ENCODE results near the gene GPR61.

The GPR61 gene

DNA sequence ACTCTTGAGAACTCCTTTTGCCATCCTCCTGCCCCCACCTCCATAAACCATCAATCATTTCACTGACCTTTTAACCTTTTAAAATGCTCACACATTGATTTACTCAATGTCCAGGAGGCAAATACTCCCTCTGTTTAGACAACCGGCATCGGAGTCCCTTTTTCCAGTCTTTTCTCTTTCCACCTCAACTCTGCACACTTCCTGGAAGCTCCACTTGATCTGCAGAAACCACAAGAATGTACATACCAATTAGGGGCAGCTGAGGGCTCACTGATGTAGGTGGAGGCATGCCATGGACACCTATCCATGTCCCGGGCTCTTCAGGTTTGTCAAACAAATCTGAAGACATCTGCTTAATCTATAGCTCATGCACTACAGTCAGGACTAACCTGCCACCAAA lies 24.8 kb upstream of the GPR61 start:
- no peaks in the 10 kb centered on the region for H3K9me3 ChIP-seq (ENCODE audit: control insufficient read depth, insufficient read depth, low read length)

DNA sequence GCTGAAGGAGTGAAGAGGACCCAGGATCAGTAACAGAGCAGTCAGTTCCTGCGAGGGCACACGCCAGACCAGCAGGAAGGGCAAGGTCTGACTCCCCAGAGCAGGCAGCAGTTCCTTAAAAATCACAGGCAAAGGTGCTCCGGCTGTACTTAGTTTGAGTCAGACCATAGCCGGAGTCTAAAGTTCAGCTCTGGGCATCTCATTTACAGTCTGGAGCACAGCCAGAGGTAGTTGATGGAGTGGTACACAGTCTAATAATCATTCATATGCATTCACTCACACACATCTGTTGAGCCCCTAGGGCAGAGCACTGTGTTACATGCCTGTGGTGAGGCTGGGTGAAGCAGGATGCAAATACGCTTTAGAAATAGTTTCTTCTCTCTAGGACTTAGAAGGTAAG lies 22.8 kb upstream of the GPR61 start:
- H3K4me1 ChIP-seq (ENCODE audit: control insufficient read depth, insufficient read depth, low read length), result no peaks in the 10 kb centered on the region
- H3K27me3 ChIP-seq (ENCODE audit: control insufficient read depth, insufficient read depth, low read length), result peaks cover 3% of the 10 kb centered on the region
- no peak overlapping the region for H3K4me3 ChIP-seq (ENCODE audit: low read depth, low read length)
- no peaks in the 10 kb centered on the region for H3K36me3 ChIP-seq (ENCODE audit: control insufficient read depth, insufficient read depth, low read length)
- H3K9ac ChIP-seq (ENCODE audit: low read depth, low read length), result no peak overlapping the region
- no peaks in the 10 kb centered on the region for H3K9me3 ChIP-seq (ENCODE audit: control insufficient read depth, insufficient read depth, low read length)

More for the DNA sequence above, 24.8 kb upstream of the GPR61 start:
- H3K27me3 ChIP-seq (ENCODE audit: control insufficient read depth, insufficient read depth, low read length), result peaks cover 20% of the 10 kb centered on the region
- no peak overlapping the region for H3K9ac ChIP-seq (ENCODE audit: low read depth, low read length)
- no peak overlapping the region for H3K4me3 ChIP-seq (ENCODE audit: low read depth, low read length)
- no peaks in the 10 kb centered on the region for H3K4me1 ChIP-seq (ENCODE audit: control insufficient read depth, insufficient read depth, low read length)
- no peaks in the 10 kb centered on the region for H3K36me3 ChIP-seq (ENCODE audit: control insufficient read depth, insufficient read depth, low read length)

DNA sequence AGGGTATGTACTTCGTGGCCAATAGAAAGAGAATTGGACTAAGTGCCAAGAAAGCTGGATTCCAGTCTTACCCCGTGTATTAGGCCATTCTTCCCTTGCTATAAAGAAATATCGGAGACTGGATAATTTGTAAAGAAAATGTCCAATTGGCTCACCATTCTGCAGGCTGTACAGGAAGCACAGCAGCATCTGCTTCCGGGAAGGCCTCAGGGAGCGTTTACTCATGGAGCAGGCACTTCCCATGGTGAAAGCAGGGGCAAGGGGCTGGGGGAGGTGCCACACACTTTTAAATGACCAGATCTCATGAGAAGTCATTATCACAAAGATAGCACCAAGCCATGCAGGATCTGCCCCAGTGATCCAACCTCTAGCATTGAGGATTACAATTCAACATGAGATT lies 22.3 kb upstream of the GPR61 start:
- no peaks in the 10 kb centered on the region for H3K9me3 ChIP-seq (ENCODE audit: control insufficient read depth, insufficient read depth, low read length)
- H3K4me3 ChIP-seq (ENCODE audit: low read depth, low read length), result no peak overlapping the region
- no peak overlapping the region for H3K9ac ChIP-seq (ENCODE audit: low read depth, low read length)
- H3K4me1 ChIP-seq (ENCODE audit: control insufficient read depth, insufficient read depth, low read length), result no peaks in the 10 kb centered on the region
- H3K27me3 ChIP-seq (ENCODE audit: control insufficient read depth, insufficient read depth, low read length), result peaks cover 4% of the 10 kb centered on the region
- no peaks in the 10 kb centered on the region for H3K36me3 ChIP-seq (ENCODE audit: control insufficient read depth, insufficient read depth, low read length)

DNA sequence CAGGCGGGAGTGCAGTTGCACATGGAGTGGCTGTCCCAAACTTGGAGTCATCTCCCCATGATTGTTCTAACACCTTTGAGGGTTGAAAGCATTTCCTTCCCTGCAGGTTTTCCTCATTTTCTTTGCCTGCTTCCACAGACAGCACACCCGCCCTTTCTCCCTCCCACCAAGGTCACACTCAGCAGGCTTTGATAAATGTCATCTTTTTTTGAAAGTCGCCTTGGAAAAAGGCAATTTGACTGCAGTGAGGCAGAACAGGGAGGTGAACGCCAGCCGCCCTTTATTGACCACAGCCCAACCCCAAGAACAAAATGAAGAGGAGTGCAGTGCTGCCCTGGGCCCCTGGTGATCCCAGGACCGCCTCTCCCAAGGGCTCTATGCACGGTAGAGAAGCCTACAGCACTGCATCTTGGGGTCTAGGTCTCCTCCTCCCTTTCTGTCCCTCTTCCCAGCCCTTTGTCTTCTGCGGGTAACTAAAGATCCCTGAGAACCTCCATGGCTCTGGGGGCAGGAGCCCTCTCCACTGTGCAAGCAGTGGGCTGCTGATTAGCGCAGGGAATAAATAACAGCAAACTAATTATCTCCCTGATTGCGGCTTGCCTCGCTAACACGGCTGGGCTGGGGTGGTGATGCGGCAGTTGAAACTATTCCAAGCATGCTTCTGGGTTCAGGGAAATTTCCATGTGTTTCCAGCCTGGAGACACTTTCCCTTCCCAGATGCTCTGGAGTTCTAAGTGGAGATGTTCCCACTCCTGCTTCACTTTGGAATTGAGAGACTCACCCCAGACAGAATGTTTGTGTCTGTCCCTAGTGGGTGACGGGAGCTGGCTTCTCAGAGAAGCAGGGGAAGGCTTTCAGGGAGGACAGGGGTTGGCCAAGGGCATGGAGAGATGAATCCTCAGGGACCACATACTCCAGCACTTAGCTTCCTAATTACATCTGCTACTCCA lies 18.4 kb upstream of the GPR61 start:
- H3K4me3 ChIP-seq (ENCODE audit: low read depth, low read length), result no peak overlapping the region
- no peaks in the 10 kb centered on the region for H3K9me3 ChIP-seq (ENCODE audit: control insufficient read depth, insufficient read depth, low read length)
- no peak overlapping the region for H3K9ac ChIP-seq (ENCODE audit: low read depth, low read length)
- H3K27me3 ChIP-seq (ENCODE audit: control insufficient read depth, insufficient read depth, low read length), result peaks cover 4% of the 10 kb centered on the region
- H3K36me3 ChIP-seq (ENCODE audit: control insufficient read depth, insufficient read depth, low read length), result no peaks in the 10 kb centered on the region
- no peaks in the 10 kb centered on the region for H3K4me1 ChIP-seq (ENCODE audit: control insufficient read depth, insufficient read depth, low read length)

DNA sequence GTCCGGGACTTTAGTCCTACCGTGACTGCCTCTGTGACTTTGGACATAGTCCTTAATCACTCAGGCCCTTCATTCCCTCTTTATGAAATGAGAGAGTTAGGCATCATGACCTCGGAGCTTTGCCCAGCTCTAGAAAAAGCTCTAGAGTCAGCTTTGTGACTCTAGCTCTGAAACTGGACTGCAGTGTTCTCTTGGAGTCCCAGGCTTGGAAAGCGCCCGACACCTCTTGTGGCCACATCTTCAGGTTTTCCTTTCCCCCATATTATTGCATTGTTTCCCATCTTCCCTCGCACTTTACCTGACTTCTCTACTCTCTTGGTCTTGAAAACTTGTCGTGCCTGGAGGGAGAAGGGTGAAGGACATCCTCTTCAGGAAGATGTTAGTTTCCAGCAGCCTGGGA lies 17.6 kb upstream of the GPR61 start:
- H3K9me3 ChIP-seq (ENCODE audit: control insufficient read depth, insufficient read depth, low read length), result no peaks in the 10 kb centered on the region
- H3K4me3 ChIP-seq (ENCODE audit: low read depth, low read length), result no peak overlapping the region
- H3K36me3 ChIP-seq (ENCODE audit: control insufficient read depth, insufficient read depth, low read length), result no peaks in the 10 kb centered on the region
- H3K27me3 ChIP-seq (ENCODE audit: control insufficient read depth, insufficient read depth, low read length), result peaks cover 4% of the 10 kb centered on the region
- no peak overlapping the region for H3K9ac ChIP-seq (ENCODE audit: low read depth, low read length)
- no peaks in the 10 kb centered on the region for H3K4me1 ChIP-seq (ENCODE audit: control insufficient read depth, insufficient read depth, low read length)

DNA sequence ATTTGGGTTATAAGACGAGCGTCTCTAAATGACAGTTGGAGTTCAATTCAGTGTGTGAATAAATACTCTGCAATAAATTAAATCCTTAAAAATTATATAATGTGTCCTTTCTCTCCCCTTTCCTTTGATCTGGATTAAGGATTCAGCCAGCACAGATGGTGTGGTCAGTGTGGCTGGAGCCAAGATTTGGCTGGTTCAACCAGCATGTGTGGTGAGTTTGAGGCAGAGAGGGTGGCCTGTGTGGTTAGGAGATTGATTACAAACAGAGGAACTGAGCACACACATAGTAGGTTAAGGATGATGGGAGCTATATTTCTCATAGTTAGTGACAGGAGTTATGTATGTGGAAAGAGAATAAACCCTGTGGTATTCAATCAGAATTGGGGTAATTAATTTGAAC lies 16.0 kb upstream of the GPR61 start:
- no peaks in the 10 kb centered on the region for H3K36me3 ChIP-seq (ENCODE audit: control insufficient read depth, insufficient read depth, low read length)
- no peak overlapping the region for H3K4me3 ChIP-seq (ENCODE audit: low read depth, low read length)
- H3K4me1 ChIP-seq (ENCODE audit: control insufficient read depth, insufficient read depth, low read length), result no peaks in the 10 kb centered on the region
- no peak overlapping the region for H3K9ac ChIP-seq (ENCODE audit: low read depth, low read length)
- peaks cover 4% of the 10 kb centered on the region for H3K27me3 ChIP-seq (ENCODE audit: control insufficient read depth, insufficient read depth, low read length)
- no peaks in the 10 kb centered on the region for H3K9me3 ChIP-seq (ENCODE audit: control insufficient read depth, insufficient read depth, low read length)

DNA sequence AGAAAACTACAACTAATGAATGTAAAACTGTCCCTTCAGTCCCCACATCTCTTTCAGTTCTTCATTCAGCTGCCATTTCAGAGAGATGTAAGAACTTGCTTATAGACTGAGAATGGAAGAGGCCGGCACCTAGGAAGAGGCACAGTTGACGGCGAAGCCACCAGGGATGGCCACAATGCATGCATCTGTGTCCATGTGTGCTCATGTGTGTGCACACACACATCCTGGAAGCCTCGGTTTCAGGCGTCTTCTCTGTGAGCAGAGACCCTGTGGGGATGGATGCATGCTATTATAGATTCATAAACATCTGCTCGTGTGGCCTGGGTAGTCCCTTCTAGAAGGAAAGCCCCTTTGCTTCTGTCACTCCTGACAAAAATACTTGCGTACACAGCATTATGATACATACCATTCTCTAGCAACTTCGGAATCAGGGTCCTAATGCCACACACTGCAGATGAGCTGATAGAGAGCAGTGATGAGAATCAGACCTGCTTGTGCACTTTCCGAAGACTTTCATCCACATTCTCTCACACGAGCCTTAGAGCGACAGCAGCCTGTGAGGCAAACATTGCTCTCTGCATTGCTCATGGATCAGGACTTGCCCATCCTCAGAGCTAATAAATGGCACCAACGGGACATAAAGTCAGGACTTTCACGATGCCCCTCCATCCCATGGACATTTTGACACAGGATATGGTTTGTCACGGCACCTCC lies 12.4 kb upstream of the GPR61 start:
- H3K4me1 ChIP-seq (ENCODE audit: control insufficient read depth, insufficient read depth, low read length), result no peaks in the 10 kb centered on the region
- H3K9me3 ChIP-seq (ENCODE audit: control insufficient read depth, insufficient read depth, low read length), result no peaks in the 10 kb centered on the region
- no peak overlapping the region for H3K4me3 ChIP-seq (ENCODE audit: low read depth, low read length)
- H3K27me3 ChIP-seq (ENCODE audit: control insufficient read depth, insufficient read depth, low read length), result no peaks in the 10 kb centered on the region
- no peaks in the 10 kb centered on the region for H3K36me3 ChIP-seq (ENCODE audit: control insufficient read depth, insufficient read depth, low read length)
- H3K9ac ChIP-seq (ENCODE audit: low read depth, low read length), result no peak overlapping the region

DNA sequence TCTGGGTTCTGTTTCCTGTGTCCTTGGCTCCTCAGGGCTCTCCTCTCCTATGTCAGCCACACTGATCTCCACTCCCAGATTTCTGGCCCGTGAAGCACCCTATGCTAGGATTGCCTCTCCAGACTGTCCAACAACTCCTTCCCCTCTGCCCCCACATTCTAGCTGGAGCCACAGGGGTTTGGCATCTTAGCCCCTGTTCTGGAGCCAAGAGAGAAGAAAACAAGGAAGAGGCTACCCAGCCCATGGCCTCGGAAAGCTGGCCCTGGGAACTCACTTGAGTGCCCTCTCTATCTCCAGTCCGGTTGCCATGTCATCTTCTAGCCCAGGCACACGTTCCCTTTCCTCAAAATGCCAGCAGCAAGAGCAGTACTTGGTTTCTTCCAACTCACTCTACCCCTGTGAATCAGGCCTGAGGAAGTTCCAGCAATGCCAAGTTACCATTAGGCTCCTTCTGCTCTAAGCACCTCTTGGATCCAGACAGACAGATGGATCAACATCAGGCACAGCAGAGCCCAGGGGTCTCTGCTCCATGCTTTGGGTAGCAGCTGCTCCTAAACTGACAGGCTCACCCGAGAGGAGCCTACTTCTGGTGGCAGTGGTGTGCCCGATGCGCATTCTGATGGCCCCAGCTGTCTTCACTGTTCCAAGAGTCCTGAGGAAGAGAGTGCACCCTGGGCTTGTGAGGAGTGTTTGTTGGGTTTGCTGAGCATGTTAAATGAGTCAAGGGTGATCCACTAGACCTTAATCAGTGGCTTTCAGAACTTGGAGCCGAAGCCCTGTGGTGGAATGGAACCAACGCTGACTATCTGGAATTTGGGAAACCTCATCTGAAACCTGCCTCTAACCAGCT lies 11.6 kb upstream of the GPR61 start:
- Histone ChIP-seq H3K36me3 (ENCODE audit: control insufficient read depth, insufficient read depth, low read length) (no peaks in the 10 kb centered on the region), H3K9ac (ENCODE audit: low read depth, low read length) (no peak overlapping the region), H3K9me3 (ENCODE audit: control insufficient read depth, insufficient read depth, low read length) (no peaks in the 10 kb centered on the region), H3K27me3 (ENCODE audit: control insufficient read depth, insufficient read depth, low read length) (no peaks in the 10 kb centered on the region), H3K4me3 (ENCODE audit: low read depth, low read length) (no peak overlapping the region), H3K4me1 (ENCODE audit: control insufficient read depth, insufficient read depth, low read length) (no peaks in the 10 kb centered on the region)

DNA sequence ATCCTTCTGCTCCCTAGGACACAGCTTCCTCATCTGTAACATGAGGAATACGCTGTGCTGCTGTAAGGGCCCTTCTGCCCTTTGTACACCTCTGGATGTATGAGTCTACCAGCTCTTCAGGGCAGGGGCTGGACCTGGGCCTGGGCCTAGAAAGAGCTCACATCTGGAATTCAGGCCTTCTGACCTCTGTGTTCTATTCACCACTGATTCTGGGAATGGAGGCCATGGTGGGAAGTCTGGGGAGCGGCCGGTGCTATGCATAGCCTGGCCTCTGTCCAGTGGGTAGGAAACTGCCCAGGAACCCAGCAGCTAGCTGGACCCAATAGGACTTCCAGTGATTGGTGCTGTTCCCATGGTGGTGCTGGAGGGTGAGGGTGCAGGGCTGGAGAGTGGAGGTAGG lies 11.0 kb upstream of the GPR61 start:
- H3K9ac ChIP-seq (ENCODE audit: low read depth, low read length), result no peak overlapping the region
- no peaks in the 10 kb centered on the region for H3K27me3 ChIP-seq (ENCODE audit: control insufficient read depth, insufficient read depth, low read length)
- no peak overlapping the region for H3K4me3 ChIP-seq (ENCODE audit: low read depth, low read length)
- no peaks in the 10 kb centered on the region for H3K36me3 ChIP-seq (ENCODE audit: control insufficient read depth, insufficient read depth, low read length)
- no peaks in the 10 kb centered on the region for H3K4me1 ChIP-seq (ENCODE audit: control insufficient read depth, insufficient read depth, low read length)
- H3K9me3 ChIP-seq (ENCODE audit: control insufficient read depth, insufficient read depth, low read length), result no peaks in the 10 kb centered on the region

DNA sequence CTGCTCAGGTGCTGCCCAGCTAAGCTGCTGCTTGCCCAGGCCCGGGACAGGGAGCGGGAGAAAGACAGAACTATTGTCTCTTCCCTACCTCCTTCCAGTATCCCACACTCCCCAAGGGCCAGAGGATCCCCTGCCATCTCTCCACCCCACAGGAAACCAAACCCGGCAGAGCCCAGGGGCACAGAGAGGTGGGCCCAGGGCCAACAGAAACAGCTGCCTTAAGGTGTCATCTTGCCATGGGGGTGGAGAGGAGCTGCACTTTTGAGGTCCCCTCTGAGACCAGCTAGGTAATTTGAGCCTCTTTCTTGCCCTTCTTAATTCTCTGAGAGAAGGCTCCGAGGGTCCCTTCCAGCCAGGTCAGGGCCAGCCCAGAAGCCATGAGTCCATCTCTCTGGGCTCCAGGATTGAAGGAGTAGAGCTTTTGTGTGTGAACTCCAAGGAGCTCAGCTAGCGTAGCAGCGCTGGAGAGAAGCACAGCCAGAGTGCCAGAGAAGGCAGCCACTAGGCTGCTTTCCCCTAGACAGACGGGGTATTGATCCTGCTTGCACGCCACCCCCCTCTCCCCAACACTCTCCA lies 9.7 kb upstream of the GPR61 start:
- Histone ChIP-seq H3K36me3 (ENCODE audit: control insufficient read depth, insufficient read depth, low read length) (no peaks in the 10 kb centered on the region), H3K9me3 (ENCODE audit: control insufficient read depth, insufficient read depth, low read length) (no peaks in the 10 kb centered on the region), H3K27me3 (ENCODE audit: control insufficient read depth, insufficient read depth, low read length) (no peaks in the 10 kb centered on the region), H3K9ac (ENCODE audit: low read depth, low read length) (no peak overlapping the region), H3K4me1 (ENCODE audit: control insufficient read depth, insufficient read depth, low read length) (no peaks in the 10 kb centered on the region), H3K4me3 (ENCODE audit: low read depth, low read length) (no peak overlapping the region)

DNA sequence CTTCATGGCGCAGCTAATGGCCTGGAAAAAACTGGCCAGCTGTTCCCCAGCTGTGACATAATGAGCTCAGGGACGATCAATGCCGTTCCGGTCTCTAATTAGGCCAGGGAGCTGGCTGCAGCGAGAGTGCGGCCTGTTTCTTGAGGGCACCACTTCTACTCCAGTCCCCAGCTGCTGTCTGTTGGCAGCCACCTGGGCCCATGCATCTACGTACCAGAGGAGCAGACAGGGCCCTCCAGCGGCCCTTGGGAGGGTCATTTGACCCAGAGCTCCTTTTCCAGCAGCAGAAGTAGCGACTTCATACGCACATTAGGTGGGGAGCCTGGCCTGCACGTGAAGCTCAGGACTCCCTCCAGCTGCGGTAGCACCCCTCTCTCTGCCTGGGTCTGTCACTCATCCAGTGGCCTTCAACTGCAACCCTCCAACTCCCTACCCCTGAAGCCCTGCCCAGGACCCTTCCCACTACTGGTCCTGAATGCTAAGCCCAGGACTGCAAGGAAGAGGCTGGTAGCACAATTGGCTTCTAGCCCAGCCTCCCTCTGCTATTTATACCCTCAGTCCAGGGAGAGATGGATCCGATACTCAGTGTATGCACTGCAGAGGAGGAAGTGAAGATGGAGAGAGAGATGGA lies 9.1 kb upstream of the GPR61 start:
- Histone ChIP-seq H3K27me3 (ENCODE audit: control insufficient read depth, insufficient read depth, low read length) (no peaks in the 10 kb centered on the region), H3K4me1 (ENCODE audit: control insufficient read depth, insufficient read depth, low read length) (no peaks in the 10 kb centered on the region), H3K4me3 (ENCODE audit: low read depth, low read length) (no peak overlapping the region), H3K9me3 (ENCODE audit: control insufficient read depth, insufficient read depth, low read length) (no peaks in the 10 kb centered on the region), H3K36me3 (ENCODE audit: control insufficient read depth, insufficient read depth, low read length) (no peaks in the 10 kb centered on the region), H3K9ac (ENCODE audit: low read depth, low read length) (no peak overlapping the region)
